Measurements from ENCODE around the gene HOXB3.
A peak's percentile ranks its signal among the peaks of the same experiment; 100 is the strongest.
"Not testable (repeated sequence)": the region's sequence is repeated elsewhere in the genome, so short reads cannot be mapped to it uniquely, and the experiment has no call there.

Gene HOXB3

DNA sequence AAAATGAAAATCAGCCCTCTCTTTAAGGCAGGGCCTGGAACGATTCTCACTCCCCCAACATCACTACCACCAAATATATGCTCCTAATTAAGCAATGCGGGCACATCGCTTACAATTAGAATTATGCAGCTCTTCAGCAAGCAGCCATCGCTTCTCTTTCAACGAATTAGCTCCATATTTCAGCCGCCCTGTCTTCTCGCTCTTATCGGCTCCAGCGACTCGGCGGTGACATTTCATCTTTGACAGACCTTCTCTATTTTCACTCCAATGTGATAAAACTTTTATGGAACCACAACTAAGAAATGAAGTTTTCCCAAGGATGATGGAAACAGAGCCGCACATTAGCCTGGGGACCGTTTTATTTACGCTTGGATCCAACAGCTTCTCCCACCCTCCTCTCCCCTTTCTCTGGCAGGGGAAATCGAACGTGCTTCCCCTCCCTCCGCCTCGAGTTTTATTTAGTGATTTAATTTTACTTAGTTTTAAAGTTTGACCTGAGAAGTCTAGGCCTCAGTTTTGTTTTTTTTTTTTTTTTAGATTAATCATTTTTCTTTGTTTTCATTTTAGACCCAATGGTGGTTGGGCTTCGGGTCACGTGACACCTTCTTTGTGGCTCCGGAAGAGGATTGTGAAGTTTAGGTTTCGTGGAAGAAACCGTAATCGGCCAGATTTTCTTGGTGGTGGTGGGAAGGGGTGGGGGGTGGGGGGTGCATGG lies 42.1 kb downstream of the HOXB3 start:
- no peak for DNase-seq (ENCODE audit: low read depth in 2 of 2, low spot score in 1 of 2)

DNA sequence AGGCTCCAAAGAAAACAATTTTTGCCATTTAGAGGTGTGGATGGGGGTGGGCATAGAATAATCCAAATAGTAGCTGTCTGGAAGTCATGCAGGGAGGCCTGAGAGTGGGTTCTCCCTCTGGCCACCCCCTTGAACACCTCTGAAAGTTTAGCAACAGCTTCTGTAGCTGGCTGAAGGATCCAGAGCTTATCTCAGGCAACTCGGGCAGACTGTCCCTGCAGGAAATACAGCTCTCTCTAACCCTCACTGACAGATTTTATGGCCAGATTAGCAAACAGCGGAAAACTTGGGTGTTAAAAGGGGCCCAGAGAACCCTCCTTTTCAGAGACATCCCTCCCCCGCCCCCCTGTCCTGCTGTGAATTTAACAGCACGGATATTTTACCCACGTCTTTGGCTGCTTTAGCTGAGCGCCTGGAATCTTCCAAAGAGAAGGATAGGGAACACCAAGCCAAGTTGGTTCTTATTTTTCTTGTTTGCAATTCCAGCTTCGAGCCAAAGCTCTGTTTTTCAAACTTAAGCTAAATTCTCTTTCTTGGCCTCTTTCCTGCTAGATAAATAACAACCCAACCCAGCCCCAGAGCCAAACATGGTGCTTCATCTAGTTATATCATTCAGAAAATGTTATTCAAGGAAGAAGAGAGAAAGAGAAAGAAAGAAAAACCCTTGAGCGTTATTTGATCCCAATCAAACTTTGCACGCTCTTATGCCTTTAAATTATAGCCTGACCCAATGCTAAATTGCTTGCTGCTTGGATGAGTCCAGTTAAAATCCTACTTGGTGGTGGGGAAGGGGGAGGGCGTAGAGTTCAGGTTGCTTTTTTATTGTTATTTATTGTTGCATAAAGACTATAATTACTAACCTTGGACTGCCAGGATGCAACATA lies 42.9 kb downstream of the HOXB3 start:
- DNase-seq (ENCODE audit: low read depth in 2 of 2, low spot score in 1 of 2) = no peak

- no peak for DNase-seq (ENCODE audit: low read depth in 2 of 2, low spot score in 1 of 2)
Observed at GRCh38 chr17:48546137-48546923, 43.7 kb downstream of the HOXB3 start.

DNA sequence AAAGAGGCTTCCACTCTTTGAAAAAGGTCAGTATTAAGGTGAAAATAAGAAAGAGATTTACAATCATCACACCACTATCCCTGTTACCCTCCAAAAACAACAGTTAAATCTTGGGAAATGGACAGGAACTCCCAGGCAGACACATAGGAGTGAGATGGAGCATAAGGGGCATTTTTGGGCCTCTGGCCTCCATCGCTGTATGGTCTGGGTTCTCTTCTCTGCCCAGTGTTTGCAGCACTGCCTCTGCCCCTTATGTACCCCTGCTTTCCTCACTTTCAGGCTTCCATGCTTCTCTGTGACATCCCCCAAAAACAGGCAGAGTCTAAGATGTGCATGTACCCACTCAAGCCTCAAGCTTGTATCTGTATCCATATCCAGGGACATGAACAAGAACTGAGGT lies 44.5 kb downstream of the HOXB3 start:
- DNase-seq (ENCODE audit: low read depth in 2 of 2, low spot score in 1 of 2) = no peak

DNA sequence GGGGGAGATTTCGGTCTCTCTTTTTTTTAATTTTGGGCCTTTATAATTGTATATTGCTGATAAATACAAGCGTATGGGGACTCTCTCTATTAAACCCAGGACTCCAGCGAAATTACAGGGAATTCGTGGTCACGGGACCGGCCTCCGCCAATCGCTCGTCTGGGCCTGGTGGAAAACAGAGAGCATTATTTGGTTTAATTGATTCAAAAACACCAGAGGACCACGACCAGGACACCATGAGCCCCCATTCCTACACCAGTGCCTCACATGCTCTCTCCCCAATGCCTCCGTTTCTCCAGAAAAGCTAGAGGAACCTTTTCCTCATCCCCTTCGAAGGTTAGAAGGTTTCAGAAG lies 45.0 kb downstream of the HOXB3 start, which contains the start of gene HOXB2:
Gene HOXB2 (minus strand): TSS at position 88 of the 354 bp plus-strand sequence. CDS start 198 bp downstream, outside the sequence.
- no peak for DNase-seq (ENCODE audit: low read depth in 2 of 2, low spot score in 1 of 2)

DNA sequence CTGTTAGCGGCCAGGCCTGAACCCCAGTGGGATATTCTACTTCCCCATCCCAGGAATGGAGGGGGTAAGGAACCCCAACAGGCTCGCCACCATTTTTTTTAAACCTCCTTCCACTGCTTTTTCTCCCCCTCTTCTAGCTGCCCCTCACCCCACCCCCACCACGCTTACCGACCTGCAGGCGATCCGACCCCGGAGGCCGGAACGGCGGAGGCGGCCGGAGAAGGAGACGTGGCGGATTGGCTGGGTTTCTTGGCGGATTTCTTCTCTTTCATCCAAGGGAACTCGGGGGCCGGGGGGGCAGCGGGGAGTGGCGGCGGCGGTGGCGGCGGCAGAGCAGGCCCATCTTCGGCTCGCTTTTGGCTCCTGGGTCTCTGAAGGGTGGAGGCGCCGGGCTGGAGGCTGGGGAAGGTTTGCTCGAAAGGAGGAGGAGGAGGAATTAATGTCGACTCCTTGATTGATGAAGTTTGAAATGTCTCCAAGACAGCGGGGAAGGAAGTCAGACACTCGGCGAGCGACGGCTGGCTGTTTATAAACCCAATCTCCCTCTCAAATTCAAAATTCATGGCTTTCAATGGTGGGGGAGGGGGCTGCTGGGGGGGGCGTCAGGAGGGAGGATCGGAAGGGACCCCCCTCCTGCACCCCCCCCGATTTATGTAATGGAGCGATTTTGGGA lies 45.6 kb downstream of the HOXB3 start:
- DNase-seq (ENCODE audit: low read depth in 2 of 2, low spot score in 1 of 2) = no peak

DNA sequence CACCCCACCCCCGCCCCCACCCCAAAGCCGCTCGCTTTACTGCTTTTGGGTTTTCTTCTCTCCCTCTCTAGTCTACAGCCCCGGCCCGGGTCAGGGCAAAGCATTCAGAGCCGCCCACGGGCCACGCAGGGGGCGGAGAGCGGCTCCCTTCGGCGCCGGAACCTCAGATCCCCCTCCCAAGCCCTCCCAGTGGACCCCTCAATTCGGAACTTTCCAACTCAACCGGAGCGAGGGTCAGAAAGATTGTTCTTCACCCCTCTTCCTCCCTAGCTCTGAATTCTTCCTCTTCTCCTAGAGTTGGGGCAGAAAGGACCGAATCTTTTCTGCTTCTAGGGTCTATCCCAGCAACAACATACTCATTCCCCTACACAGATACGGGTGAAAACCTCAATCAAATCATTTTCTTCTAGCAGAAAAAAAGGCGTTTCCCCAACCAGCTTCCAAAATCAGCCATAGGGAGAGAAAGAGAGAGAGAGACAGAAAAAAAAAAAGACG lies 46.1 kb downstream of the HOXB3 start:
- DNase-seq (ENCODE audit: low read depth in 2 of 2, low spot score in 1 of 2) = no peak

- peak in 1 of 2 donors; percentile 14 for DNase-seq (ENCODE audit: low read depth in 2 of 2, low spot score in 1 of 2)
Observed at GRCh38 chr17:48543107-48543853, 46.8 kb downstream of the HOXB3 start.

DNA sequence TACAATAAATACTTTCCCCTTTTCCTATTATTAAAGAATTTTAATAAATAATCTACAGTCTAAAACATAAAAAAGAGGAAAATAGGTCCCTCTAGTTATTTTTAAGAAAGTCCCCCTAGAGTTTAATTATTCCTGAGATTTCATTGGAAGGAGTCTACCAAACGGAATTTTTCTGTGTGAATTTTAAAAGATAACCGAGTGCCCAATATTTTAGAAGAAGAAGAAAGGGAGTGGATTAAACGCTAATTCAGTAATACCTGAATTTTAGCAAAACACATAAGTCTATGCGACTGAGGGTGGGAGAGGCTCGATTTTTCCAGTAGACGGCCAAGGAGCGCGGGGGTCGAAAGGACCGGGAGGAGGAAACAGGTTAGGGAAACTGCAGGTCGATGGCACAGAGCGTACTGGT lies 47.3 kb downstream of the HOXB3 start:
- DNase-seq (ENCODE audit: low read depth in 2 of 2, low spot score in 1 of 2) = no peak

DNA sequence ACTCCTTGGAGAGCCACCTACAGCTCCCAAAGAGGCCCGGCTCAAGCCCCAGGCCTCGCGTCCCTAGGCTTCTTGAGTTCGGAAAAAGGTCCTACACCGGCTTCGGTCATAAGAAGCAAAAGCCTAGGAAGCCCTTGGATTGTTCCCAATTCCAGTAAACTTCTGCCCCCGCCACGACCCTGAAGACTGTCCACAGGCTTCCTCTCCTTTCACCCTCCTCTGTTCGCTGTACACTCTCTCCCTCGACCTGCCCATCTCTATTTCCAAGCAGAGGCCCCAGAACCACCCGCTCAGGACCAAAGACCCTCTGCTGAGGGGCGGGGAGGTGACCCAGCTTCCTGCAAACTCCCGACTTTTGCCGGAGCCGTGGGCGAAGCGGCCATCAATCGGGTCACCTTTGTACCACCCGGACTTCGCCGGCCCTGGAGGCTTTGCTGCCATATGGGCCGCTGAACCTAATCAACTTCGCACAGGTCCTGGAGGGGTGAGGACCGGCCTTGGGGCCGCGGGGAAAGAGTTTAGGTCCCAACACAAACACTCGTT lies 47.9 kb downstream of the HOXB3 start:
- no peak for DNase-seq (ENCODE audit: low read depth in 2 of 2, low spot score in 1 of 2)

GRCh38 chr17:48541577-48542113 lies 48.4 kb downstream of the HOXB3 start:
- DNase-seq (ENCODE audit: low read depth in 2 of 2, low spot score in 1 of 2) = no peak

GRCh38 chr17:48541036-48541576 lies 48.9 kb downstream of the HOXB3 start:
- no peak for DNase-seq (ENCODE audit: low read depth in 2 of 2, low spot score in 1 of 2)

DNA sequence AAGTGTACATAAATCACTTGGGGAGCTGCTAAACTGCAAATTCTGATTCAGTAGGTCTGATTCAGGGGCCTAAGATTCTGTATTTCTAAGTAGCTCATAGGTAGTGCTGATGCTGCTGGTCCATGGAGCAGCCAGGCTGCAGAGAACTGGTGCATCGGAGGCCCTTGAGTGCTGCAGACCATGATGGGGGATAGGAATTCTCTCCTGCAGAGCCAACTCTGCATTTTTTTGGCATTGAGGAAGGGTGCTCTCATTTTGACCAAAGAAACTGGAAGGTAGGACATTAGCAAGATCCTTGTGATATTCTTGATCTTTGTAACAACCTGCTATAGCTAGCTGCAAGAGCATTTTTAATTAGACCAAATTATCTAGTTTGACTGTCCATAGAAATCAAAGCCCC lies 49.8 kb downstream of the HOXB3 start:
- DNase-seq (ENCODE audit: low read depth in 2 of 2, low spot score in 1 of 2) = no peak

DNA sequence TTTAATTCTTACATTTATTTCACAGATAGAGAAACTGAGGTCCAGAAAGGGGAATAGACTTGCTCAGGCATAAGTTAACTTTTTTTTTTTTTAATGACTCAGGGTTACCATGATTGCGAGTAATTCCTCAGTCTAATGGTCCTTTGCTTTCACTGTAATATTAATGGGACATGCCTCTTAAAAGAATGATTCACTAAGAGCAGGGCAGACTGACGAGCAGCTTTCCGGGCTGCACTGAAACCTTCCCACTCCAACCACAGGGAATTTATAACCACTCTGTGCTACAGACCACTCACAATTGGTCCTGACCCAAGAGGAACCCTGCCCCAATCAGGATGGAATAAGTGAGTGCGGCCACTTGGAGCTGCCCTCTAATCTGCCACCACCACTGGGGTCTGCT lies 50.9 kb downstream of the HOXB3 start:
- no peak for DNase-seq (ENCODE audit: low read depth in 2 of 2, low spot score in 1 of 2)

- DNase-seq (ENCODE audit: low read depth in 2 of 2, low spot score in 1 of 2) = no peak
Observed at GRCh38 chr17:48537316-48537715, 52.7 kb downstream of the HOXB3 start.

DNA sequence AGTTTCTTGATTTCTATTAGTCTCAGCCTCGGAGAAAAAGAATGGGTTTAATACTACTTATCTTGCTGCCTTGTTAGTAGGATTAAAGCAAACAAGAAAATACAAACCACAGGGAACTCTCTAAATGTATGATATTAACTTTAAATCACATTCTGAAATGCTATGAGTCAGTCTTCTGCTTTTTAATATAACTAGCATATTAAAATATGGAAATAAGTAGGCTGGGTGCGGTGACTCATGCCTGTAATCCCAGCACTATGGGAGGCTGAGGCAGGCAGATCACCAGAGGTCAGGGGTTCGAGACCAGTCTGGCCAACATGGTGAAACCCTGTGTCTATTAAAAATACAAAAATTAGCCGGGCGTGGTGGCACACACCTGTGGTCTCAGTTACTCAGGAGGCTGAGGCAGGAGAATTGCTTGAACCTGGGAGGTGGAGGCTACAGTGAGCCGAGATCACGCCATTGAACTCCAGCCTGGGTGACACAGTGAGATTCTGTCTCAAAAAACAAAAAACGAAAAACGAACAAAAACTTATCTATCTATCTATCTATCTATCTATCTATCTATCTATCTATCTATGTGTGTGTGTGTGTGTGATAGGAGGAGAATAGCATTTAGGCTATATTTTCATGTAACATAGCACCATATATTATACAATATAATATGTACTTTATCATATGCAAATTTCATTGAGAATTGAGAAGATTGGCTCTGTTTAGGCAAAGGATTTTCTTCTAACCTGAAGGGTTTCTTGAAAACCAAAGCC lies 54.1 kb downstream of the HOXB3 start:
- not testable (repeated sequence) for DNase-seq (ENCODE audit: low read depth in 2 of 2, low spot score in 1 of 2)

- no peak for DNase-seq (ENCODE audit: low read depth in 2 of 2, low spot score in 1 of 2)
Observed at GRCh38 chr17:48532261-48532660, 57.8 kb downstream of the HOXB3 start.

GRCh38 chr17:48530887-48531272 lies 59.2 kb downstream of the HOXB3 start, which contains the start of gene HOXB1:
TSS of gene HOXB1 (minus strand) at chr17:48531011. CDS start at chr17:48530904, 107 bp downstream.
- no peak for DNase-seq (ENCODE audit: low read depth in 2 of 2, low spot score in 1 of 2)
